ENCODE data around the gene ADAM12.

DNA sequence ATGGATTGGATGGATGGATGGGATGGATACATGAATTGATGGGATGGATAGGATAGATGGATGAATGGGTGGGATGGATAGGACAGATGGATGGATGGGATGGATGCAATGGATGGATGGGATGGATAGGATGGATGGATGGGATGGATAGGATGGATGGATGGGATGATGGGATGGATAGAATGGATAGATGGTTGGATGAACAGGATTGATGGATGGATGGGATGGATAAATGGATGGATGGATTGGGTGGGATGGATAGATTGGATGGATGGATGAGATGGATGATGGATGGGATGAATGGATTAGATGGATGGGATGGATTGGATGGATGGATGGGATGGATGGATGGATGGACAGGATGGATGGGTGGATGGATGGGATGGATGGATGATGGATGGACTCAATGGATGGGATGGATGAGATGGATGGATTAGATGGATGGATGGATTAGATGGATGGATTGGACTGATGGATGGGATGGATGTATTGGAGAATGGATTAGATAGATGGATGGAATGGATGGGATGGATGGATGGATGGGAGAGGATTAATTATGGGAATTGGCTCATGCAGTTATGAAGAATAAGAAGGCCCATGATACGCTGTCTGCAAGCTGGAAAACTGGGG, 136.4 kb downstream of the ADAM12 start:
- TF ChIP-seq, protein P1, sequence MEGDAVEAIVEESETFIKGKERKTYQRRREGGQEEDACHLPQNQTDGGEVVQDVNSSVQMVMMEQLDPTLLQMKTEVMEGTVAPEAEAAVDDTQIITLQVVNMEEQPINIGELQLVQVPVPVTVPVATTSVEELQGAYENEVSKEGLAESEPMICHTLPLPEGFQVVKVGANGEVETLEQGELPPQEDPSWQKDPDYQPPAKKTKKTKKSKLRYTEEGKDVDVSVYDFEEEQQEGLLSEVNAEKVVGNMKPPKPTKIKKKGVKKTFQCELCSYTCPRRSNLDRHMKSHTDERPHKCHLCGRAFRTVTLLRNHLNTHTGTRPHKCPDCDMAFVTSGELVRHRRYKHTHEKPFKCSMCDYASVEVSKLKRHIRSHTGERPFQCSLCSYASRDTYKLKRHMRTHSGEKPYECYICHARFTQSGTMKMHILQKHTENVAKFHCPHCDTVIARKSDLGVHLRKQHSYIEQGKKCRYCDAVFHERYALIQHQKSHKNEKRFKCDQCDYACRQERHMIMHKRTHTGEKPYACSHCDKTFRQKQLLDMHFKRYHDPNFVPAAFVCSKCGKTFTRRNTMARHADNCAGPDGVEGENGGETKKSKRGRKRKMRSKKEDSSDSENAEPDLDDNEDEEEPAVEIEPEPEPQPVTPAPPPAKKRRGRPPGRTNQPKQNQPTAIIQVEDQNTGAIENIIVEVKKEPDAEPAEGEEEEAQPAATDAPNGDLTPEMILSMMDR (IDR thresholded peaks at IDR 0.05) = no peak
- no peak for TF ChIP-seq POLR2A (IDR thresholded peaks at IDR 0.05)
